ENCODE measurements around the gene HDDC2. TPM values are rescaled to one million over a fixed set of nuclear protein-coding genes. Genes with fewer than 3 reads are reported as not detected.

Gene HDDC2
- total and polyA plus RNA-seq, 11 donors, result 70.2 to 170 (median 92.6) TPM

DNA sequence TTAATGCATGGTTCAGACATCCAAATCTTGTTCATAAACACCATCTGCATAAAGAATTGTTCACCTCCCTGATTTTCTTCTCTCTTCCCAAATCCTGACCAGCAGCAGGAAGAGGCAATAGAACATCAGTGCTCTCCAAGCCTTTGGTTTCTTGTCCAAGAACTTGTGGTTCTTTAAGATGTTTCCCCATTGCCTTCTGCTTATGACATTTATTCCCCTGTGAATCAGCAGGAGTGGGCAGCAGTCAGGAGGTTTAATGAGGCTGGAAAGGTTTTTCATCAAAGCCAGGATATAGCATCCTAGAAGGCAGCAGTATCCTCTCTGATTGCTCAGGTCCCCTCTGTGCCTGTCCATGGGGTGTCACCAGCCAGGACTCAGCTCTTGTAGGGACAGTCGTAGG is 5.3 kb downstream of the HDDC2 start:
- no peaks in the 10 kb centered on the region for H3K27me3 ChIP-seq
- no peak for ATAC-seq
- DNase-seq, result no peak
- WGBS, 4 donors, result 81 to 100% (median 87%) methylated on average over 1 of the region's 1 CpG
- no peak overlapping the region for H3K27ac ChIP-seq
- H3K36me3 ChIP-seq, result peaks cover 0 to 83% (median 64%) of the 10 kb centered on the region in 9 donors
- H3K4me1 ChIP-seq, result peaks cover 0 to 64% (median 39%) of the 10 kb centered on the region in 12 donors
- no peak overlapping the region for H3K4me3 ChIP-seq
- intact Hi-C loops (cut with DNase I), result loop anchor here in 5 of 10 donors (5.0 to 10.0 kb wide), 4 partner anchors 104 to 422 kb away; partner anchors contain the start of gene TPD52L1 (in 2 of the 5)
- H3K9me3 ChIP-seq, result no peaks in the 10 kb centered on the region
- TF ChIP-seq, protein P1, sequence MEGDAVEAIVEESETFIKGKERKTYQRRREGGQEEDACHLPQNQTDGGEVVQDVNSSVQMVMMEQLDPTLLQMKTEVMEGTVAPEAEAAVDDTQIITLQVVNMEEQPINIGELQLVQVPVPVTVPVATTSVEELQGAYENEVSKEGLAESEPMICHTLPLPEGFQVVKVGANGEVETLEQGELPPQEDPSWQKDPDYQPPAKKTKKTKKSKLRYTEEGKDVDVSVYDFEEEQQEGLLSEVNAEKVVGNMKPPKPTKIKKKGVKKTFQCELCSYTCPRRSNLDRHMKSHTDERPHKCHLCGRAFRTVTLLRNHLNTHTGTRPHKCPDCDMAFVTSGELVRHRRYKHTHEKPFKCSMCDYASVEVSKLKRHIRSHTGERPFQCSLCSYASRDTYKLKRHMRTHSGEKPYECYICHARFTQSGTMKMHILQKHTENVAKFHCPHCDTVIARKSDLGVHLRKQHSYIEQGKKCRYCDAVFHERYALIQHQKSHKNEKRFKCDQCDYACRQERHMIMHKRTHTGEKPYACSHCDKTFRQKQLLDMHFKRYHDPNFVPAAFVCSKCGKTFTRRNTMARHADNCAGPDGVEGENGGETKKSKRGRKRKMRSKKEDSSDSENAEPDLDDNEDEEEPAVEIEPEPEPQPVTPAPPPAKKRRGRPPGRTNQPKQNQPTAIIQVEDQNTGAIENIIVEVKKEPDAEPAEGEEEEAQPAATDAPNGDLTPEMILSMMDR (IDR thresholded peaks at IDR 0.05), result no peak
- TF ChIP-seq POLR2A (IDR thresholded peaks at IDR 0.05), result no peak

DNA sequence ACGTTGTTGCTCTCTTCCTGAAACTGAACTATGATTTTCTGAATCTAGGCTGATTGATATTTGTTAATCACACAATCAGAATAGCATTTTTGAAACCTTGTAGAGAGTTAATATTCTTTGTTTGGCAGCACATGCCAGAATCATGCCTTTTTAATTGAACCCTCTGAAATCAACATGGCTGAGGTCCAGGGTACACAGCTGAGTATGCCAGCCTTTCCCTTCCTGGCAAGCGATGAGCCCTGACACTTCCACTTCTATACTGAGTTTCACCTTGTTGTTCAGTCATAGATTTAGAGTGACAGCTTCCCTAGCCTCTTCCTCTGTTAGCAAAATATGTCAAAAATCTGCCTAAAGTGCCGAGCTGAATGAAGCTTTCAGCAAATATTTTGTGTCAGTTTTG is 6.8 kb downstream of the HDDC2 start:
- H3K4me1 ChIP-seq, result peaks cover 0 to 53% (median 27%) of the 10 kb centered on the region in 12 donors

DNA sequence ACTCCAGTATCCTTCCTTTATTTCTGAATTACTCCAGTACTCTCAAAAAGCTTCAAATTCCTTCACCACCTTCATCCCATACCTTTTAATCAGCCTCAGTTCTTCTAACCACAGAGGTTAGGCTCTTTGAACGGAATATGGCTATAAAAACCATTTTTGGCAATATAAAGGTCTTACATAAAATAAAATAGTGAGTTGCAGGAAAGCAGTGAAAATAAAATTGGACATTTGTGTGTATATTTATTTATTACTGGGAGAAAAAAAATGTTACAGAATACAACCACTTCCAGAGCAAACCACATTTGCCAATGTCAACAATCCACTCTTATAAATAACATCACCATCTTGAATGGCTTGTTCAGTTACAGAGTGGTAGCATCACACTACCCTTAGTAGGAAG is 7.7 kb downstream of the HDDC2 start:
- Histone ChIP-seq H3K4me1 (peaks cover 0 to 44% (median 19%) of the 10 kb centered on the region in 12 donors), H3K9me3 (no peaks in the 10 kb centered on the region), H3K36me3 (peaks cover 0 to 92% (median 73%) of the 10 kb centered on the region in 9 donors), H3K4me3 (no peak overlapping the region), H3K27me3 (no peaks in the 10 kb centered on the region), H3K27ac (no peak overlapping the region)
- WGBS, 4 donors, result 85 to 97% (median 92%) methylated on average over 1 of the region's 1 CpG
- TF ChIP-seq, protein P1 (IDR thresholded peaks at IDR 0.05), result no peak
- ATAC-seq, result no peak
- intact Hi-C loops (cut with DNase I), result loop anchor here in 2 of 10 donors (10.0 kb wide), 2 partner anchors 409 to 419 kb away; no protein-coding TSS in a partner anchor
- no peak for DNase-seq

More for the DNA sequence above, 6.8 kb downstream of the HDDC2 start:
- peak; percentile 82 to 89 (median 86) for ATAC-seq
- intact Hi-C loops (cut with DNase I), result loop anchor here in 5 of 10 donors (5.0 to 10.0 kb wide), 4 partner anchors 103 to 420 kb away; partner anchors contain the start of gene TPD52L1 (in 2 of the 5)
- no peaks in the 10 kb centered on the region for H3K27me3 ChIP-seq
- H3K4me3 ChIP-seq, result no peak overlapping the region
- H3K36me3 ChIP-seq, result peaks cover 0 to 95% (median 77%) of the 10 kb centered on the region in 9 donors
- TF ChIP-seq POLR2A (IDR thresholded peaks at IDR 0.05), result no peak
- TF ChIP-seq, protein P1 (IDR thresholded peaks at IDR 0.05), result no peak
- H3K27ac ChIP-seq, result peak overlapping the region in 10 of 12 donors; percentile 40 to 71 (median 60)
- DNase-seq, result peak in 2 of 5 donors; percentile 37 to 53
- 51 to 66% (median 62%) methylated on average over 3 of the region's 3 CpGs for WGBS, 4 donors
- no peaks in the 10 kb centered on the region for H3K9me3 ChIP-seq

DNA sequence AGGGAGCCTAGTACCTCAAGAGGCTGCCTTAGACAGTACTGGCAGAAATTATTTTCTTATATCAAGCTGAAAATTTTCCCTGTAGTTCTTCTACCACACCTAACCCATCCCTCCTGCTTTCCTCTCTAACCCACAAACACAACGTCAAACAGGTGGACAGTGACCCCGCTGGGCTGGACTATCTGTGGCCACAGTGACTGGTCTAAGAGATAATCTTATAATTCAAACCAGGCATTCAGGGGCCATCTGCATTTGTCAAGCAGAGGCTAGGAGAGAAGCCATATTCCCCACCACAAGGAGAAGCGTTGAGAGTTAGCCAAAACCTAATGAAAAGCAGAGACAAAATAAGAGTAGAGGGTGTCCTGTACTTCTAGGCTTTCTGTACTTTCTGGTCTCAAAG is 8.2 kb downstream of the HDDC2 start:
- Histone ChIP-seq H3K4me3 (no peak overlapping the region), H3K4me1 (peaks cover 0 to 44% (median 16%) of the 10 kb centered on the region in 12 donors), H3K27me3 (no peaks in the 10 kb centered on the region), H3K27ac (no peak overlapping the region), H3K36me3 (peaks cover 0 to 87% (median 68%) of the 10 kb centered on the region in 9 donors), H3K9me3 (no peaks in the 10 kb centered on the region)
- no peak for TF ChIP-seq POLR2A (IDR thresholded peaks at IDR 0.05)
- TF ChIP-seq, protein P1 (IDR thresholded peaks at IDR 0.05), result no peak
- no peak for DNase-seq
- 75 to 91% (median 86%) methylated on average over 3 of the region's 3 CpGs for WGBS, 4 donors
- intact Hi-C loops (cut with DNase I), result loop anchor here in 2 of 10 donors (10.0 kb wide), 2 partner anchors 409 to 419 kb away; no protein-coding TSS in a partner anchor
- no peak for ATAC-seq

Measured in heart left ventricle (tissue), 16 donors.